SK-N-SH (cell line): ENCODE results near the gene OR51B2. TPM values are rescaled to one million over a fixed set of nuclear protein-coding genes. Genes with fewer than 3 reads are reported as not detected.

Experiments
- CTCF ChIA-PET: fragments of 300-600, 350-600 bp; formaldehyde crosslinking; extraction: SDS; loops from one replicate; lab custom pipeline; 2021; lab: Yijun Ruan, JAX
- POLR2A ChIA-PET: fragments of 350-600 bp; sonication (Branson Sonifier 250); formaldehyde crosslinking; extraction: SDS; loops from one replicate; lab custom pipeline; 2020; ENCODE audit warnings: antibody characterized with exemption, inconsistent platforms; lab: Yijun Ruan, JAX
- DNase-seq: peaks from one replicate; pipeline ENCODE4 v3.0.0; 2012
- H2AFZ ChIP-seq: fragments of 200-600 bp; sonication (generic); 2 replicates; pipeline ENCODE4 v1.8.1; 2016; ENCODE audit warnings: antibody characterized with exemption, mild to moderate bottlenecking, low read depth
- H3F3A ChIP-seq: fragments of 200-600 bp; sonication (generic); replicated peaks from 2 replicates; pipeline ENCODE3; 2016; ENCODE audit warnings: antibody characterized with exemption, mild to moderate bottlenecking; ENCODE audit not compliant: insufficient read depth
- H3K27ac ChIP-seq, 2 experiments: fragments of 200-500 bp in 1 of 2; fragments of 200-600 bp in 1 of 2; sonication (Bioruptor generic) in 1 of 2; sonication (generic), shearing (Covaris generic) in 1 of 2; 2 replicates each; pipeline versions ENCODE4 v1.5.1 to v1.6.1; 2014 to 2016; ENCODE audit warnings: low read depth in 2 of 2, inconsistent platforms in 1 of 2, low read length in 1 of 2, mild to moderate bottlenecking in 1 of 2, mixed read lengths in 1 of 2
- H3K27me3 ChIP-seq: fragments of 200-600 bp; sonication (generic), shearing (Covaris generic); 2 replicates; pipeline ENCODE4 v1.6.1; 2016; ENCODE audit warnings: mixed run types; ENCODE audit not compliant: insufficient read depth
- H3K36me3 ChIP-seq, 2 experiments: fragments of 200-500 bp in 1 of 2; fragments of 200-600 bp in 1 of 2; sonication (Bioruptor generic) in 1 of 2; sonication (generic) in 1 of 2; replicated peaks in 1 of 2; 2 replicates each; pipeline versions ENCODE3 to v1.5.1; 2014 to 2016; ENCODE audit warnings: low read length in 1 of 2, mild to moderate bottlenecking in 1 of 2; ENCODE audit not compliant: insufficient read depth in 2 of 2, control insufficient read depth in 1 of 2
- H3K4me1 ChIP-seq, 2 experiments: fragments of 200-500 bp in 1 of 2; fragments of 200-600 bp in 1 of 2; sonication (Bioruptor generic) in 1 of 2; sonication (generic), shearing (Covaris generic) in 1 of 2; 2 replicates each; pipeline versions ENCODE4 v1.5.1 to v1.6.1; 2014 to 2016; ENCODE audit warnings: low read depth in 1 of 2, low read length in 1 of 2, mixed run types in 1 of 2; ENCODE audit not compliant: insufficient read depth in 2 of 2, control insufficient read depth in 1 of 2
- H3K4me2 ChIP-seq: fragments of 200-600 bp; sonication (generic), shearing (Covaris generic); 2 replicates; pipeline ENCODE4 v1.6.1; 2017; ENCODE audit warnings: mixed run types
- H3K4me3 ChIP-seq, 2 experiments: fragments of 200-500 bp in 1 of 2; fragments of 200-600 bp in 1 of 2; sonication (Bioruptor generic) in 1 of 2; sonication (generic), shearing (Covaris generic) in 1 of 2; 2 replicates each; pipeline versions ENCODE4 v1.5.1 to v1.8.1; 2014 to 2016; ENCODE audit warnings: low read depth in 2 of 2, inconsistent platforms in 1 of 2, low read length in 1 of 2, mild to moderate bottlenecking in 1 of 2, mixed read lengths in 1 of 2, moderate library complexity in 1 of 2
- H3K79me2 ChIP-seq: fragments of 200-600 bp; sonication (generic); 2 replicates; pipeline ENCODE4 v1.8.1; 2017; ENCODE audit warnings: mild to moderate bottlenecking; ENCODE audit not compliant: insufficient read depth
- H3K9ac ChIP-seq: fragments of 200-600 bp; sonication (generic); 2 replicates; pipeline ENCODE4 v1.6.1; 2017; ENCODE audit warnings: mixed run types
- H3K9me2 ChIP-seq: fragments of 200-600 bp; sonication (generic); 2 replicates; pipeline ENCODE4 v1.6.1; 2017; ENCODE audit warnings: mixed run types
- H3K9me3 ChIP-seq: fragments of 200-600 bp; sonication (generic); 2 replicates; pipeline ENCODE4 v1.6.1; 2017; ENCODE audit warnings: mixed run types, mild to moderate bottlenecking, moderate library complexity
- H4K20me1 ChIP-seq: fragments of 200-600 bp; sonication (generic); 2 replicates; pipeline ENCODE4 v1.6.1; 2017; ENCODE audit warnings: mild to moderate bottlenecking, mixed run types; ENCODE audit not compliant: insufficient read depth
- CHD2 ChIP-seq: fragments of 150-350 bp; IDR thresholded peaks from 2 replicates; pipeline ENCODE4 v1.6.1; 2018; ENCODE audit warnings: low read length; ENCODE audit not compliant: partially characterized antibody
- ELF1 ChIP-seq: IDR thresholded peaks from 2 replicates; pipeline ENCODE4 v1.4.0; 2012
- EZH2phosphoT487 ChIP-seq: fragments of 200-600 bp; sonication (generic); IDR thresholded peaks from 2 replicates; pipeline ENCODE4 v1.6.1; 2017; ENCODE audit warnings: low read depth, mixed run types, mild to moderate bottlenecking, antibody characterized with exemption, moderate library complexity, borderline replicate concordance
- FOSL2 ChIP-seq: IDR thresholded peaks from 2 replicates; pipeline ENCODE4 v1.4.0; 2012; ENCODE audit warnings: low read depth, mild to moderate bottlenecking, moderate library complexity, borderline replicate concordance
- FOXJ3 ChIP-seq: sonication (generic); formaldehyde crosslinking; IDR thresholded peaks from 2 replicates; pipeline ENCODE4 v1.5.1; 2020; ENCODE audit warnings: mild to moderate bottlenecking, missing genetic modification reagents
- GABPA ChIP-seq: IDR thresholded peaks from 2 replicates; pipeline ENCODE4 v1.4.0; 2012; ENCODE audit warnings: low read depth, mild to moderate bottlenecking
- JUND ChIP-seq: IDR thresholded peaks from 2 replicates; pipeline ENCODE4 v1.4.0; 2012
- MAX ChIP-seq: IDR thresholded peaks from 2 replicates; pipeline ENCODE4 v1.4.0; 2012; ENCODE audit warnings: low read depth
- MXI1 ChIP-seq: IDR thresholded peaks from 2 replicates; pipeline ENCODE4 v1.6.1; 2012; ENCODE audit warnings: mild to moderate bottlenecking, low read depth, low read length, improper control_type of control experiment
- NRF1 ChIP-seq: IDR thresholded peaks from 2 replicates; pipeline ENCODE4 v1.6.1; 2012; ENCODE audit warnings: low read depth, mild to moderate bottlenecking, low read length
- PBX3 ChIP-seq: IDR thresholded peaks from 2 replicates; pipeline ENCODE4; 2012
- POLR2AphosphoS5 ChIP-seq: IDR thresholded peaks from 2 replicates; pipeline ENCODE4 v1.6.1; 2012; ENCODE audit warnings: low read depth, low read length
- RAD21 ChIP-seq: IDR thresholded peaks from 2 replicates; pipeline ENCODE4 v1.6.1; 2012; ENCODE audit warnings: mild to moderate bottlenecking, low read length
- RCOR1 ChIP-seq: fragments of 150-350 bp; IDR thresholded peaks from 2 replicates; pipeline ENCODE4 v1.6.1; 2017; ENCODE audit warnings: antibody characterized with exemption, low read length
- RFX5 ChIP-seq: IDR thresholded peaks from 2 replicates; pipeline ENCODE4 v1.6.1; 2012; ENCODE audit warnings: mild to moderate bottlenecking, improper control_type of control experiment, low read length
- SMC3 ChIP-seq: IDR thresholded peaks from 2 replicates; pipeline ENCODE4 v1.6.1; 2012; ENCODE audit warnings: low read depth, low read length, improper control_type of control experiment
- YY1 ChIP-seq: IDR thresholded peaks from 2 replicates; pipeline ENCODE4 v1.4.0; 2012; ENCODE audit warnings: low read depth, mild to moderate bottlenecking
- ZBTB33 ChIP-seq: IDR thresholded peaks from 2 replicates; pipeline ENCODE4 v1.4.0; 2012; ENCODE audit warnings: low read depth, borderline replicate concordance
- WGBS: methylation state at CpG from one replicate; pipeline ENCODE4 v1.1.6; 2017; ENCODE audit warnings: low lambda C conversion rate; 5-methylcytosine and 5-hydroxymethylcytosine counted together
- polyA plus RNA-seq, 3 experiments: library from polyadenylated mRNA; depleted of rRNA; stranded (reverse); fragments of >200 nt; gene quantifications; 2 replicates each; pipeline ENCODE4 v1.2.3, GENCODE V29; 2012

Gene OR51B2
- polyA plus RNA-seq, 1 of the 3 experiments (the other 2 are of a cell fraction) = not detected

GRCh38 chr11:5364214-5364613 lies 40.1 kb upstream of the OR51B2 start (continued):
- TF ChIP-seq EZH2phosphoT487 (no peak), RAD21 (no peak), RFX5 (no peak), YY1 (no peak), POLR2AphosphoS5 (no peak), MXI1 (no peak), CHD2 (no peak), FOXJ3 (CRISPR knock-in tag) (no peak), ELF1 (no peak), JUND (peak; percentile 63), GABPA (no peak), ZBTB33 (no peak), RCOR1 (no peak), NRF1 (no peak), FOSL2 (peak; percentile 72; the same call in 1 of the 2 replicates), SMC3 (no peak), PBX3 (peak; percentile 74), MAX (no peak)
- TF ChIP-seq, all 33 proteins: peak for 8

- 24% methylated on average over 1 of the region's 1 CpG for WGBS
- H3K4me3 ChIP-seq = no peak overlapping the region
- no peaks in the 10 kb centered on the region for H3K9me3 ChIP-seq
- no peak overlapping the region for H2AFZ ChIP-seq
- H4K20me1 ChIP-seq = no peaks in the 10 kb centered on the region
- H3K4me1 ChIP-seq = peaks cover 0 to 14% of the 10 kb centered on the region in 2 experiments; a peak in 1 of 4 replicates
- CTCF ChIA-PET = interaction anchor here (1.5 kb wide), 1 partner anchor 527 kb away, joined by 3 read pairs; no protein-coding TSS in a partner anchor
- POLR2A ChIA-PET = no interaction called here
- H3K4me2 ChIP-seq = no peak overlapping the region
- DNase-seq = no peak
- no peaks in the 10 kb centered on the region for H3K27me3 ChIP-seq
- H3K9me2 ChIP-seq = no peaks in the 10 kb centered on the region
- H3K9ac ChIP-seq = no peak overlapping the region
- no peaks in the 10 kb centered on the region for H3K79me2 ChIP-seq
- TF ChIP-seq GABPA = no peak
- H3K36me3 ChIP-seq = no peaks in the 10 kb centered on the region
- peaks cover 27% of the 10 kb centered on the region for H3F3A ChIP-seq
- H3K27ac ChIP-seq = no peak overlapping the region
These were observed 39.6 kb upstream of the OR51B2 start for GRCh38 chr11:5363679-5364078.
